IMR-90 (cell line): Measurements from ENCODE around the gene TLR6. TPM values are rescaled to one million over a fixed set of nuclear protein-coding genes. Genes with fewer than 3 reads are reported as not detected.

ENCODE experiments used
- ATAC-seq: fragments of 200-7000 bp; cut with Tn5 transposase; 2 replicates; pipeline ENCODE4 v1.9.1; 2020; ENCODE audit warnings: low read depth, mild to moderate bottlenecking, moderate library complexity
- BruUV-seq: library from RNA; stranded (reverse); fragments of 400-500 nt; replicated peaks from 2 replicates; lab custom pipeline; 2021; lab: Mats Ljungman, UMichigan
- CTCF ChIA-PET: fragments of 300-600 bp; formaldehyde crosslinking; extraction: SDS; loops from one replicate; lab custom pipeline; 2021; ENCODE audit warnings: antibody characterized with exemption; lab: Yijun Ruan, JAX
- POLR2A ChIA-PET: fragments of 300-600 bp; sonication (Branson Sonifier 250); formaldehyde crosslinking; loops from one replicate; lab custom pipeline; 2022; ENCODE audit warnings: antibody characterized with exemption; ENCODE audit not compliant: unreplicated experiment; lab: Charles Lee
- DNase-seq: peaks from one replicate; pipeline ENCODE4 v3.0.0; 2013
- H2AFZ ChIP-seq: replicated peaks from 2 replicates; pipeline ENCODE3; 2013; ENCODE audit warnings: low read length, mild to moderate bottlenecking; ENCODE audit not compliant: poor library complexity
- H2AK5ac ChIP-seq: 2 replicates; pipeline ENCODE4 v1.6.1; 2013; ENCODE audit warnings: low read depth, low read length, inconsistent platforms
- H2AK9ac ChIP-seq: replicated peaks from 2 replicates; pipeline ENCODE3; 2013; ENCODE audit warnings: mild to moderate bottlenecking, low read depth, low read length, moderate library complexity; ENCODE audit not compliant: poor library complexity
- H2BK120ac ChIP-seq: 2 replicates; pipeline ENCODE4 v1.6.1; 2013; ENCODE audit warnings: low read depth, low read length, inconsistent platforms
- H2BK15ac ChIP-seq: 3 replicates; pipeline ENCODE4 v1.6.1; 2013; ENCODE audit warnings: low read depth, low read length, inconsistent platforms
- H2BK20ac ChIP-seq: 2 replicates; pipeline ENCODE4 v1.6.1; 2013; ENCODE audit warnings: low read depth, mild to moderate bottlenecking, inconsistent platforms, low read length, moderate library complexity
- H2BK5ac ChIP-seq: 2 replicates; pipeline ENCODE4 v1.6.1; 2013; ENCODE audit warnings: mild to moderate bottlenecking, low read depth, low read length, inconsistent platforms; ENCODE audit not compliant: poor library complexity, severe bottlenecking
- H3K14ac ChIP-seq: replicated peaks from 2 replicates; pipeline ENCODE4 v1.6.1; 2013; ENCODE audit warnings: low read depth, low read length, inconsistent platforms
- H3K18ac ChIP-seq: 2 replicates; pipeline ENCODE4 v1.6.1; 2013; ENCODE audit warnings: low read depth, low read length, control low read depth
- H3K23ac ChIP-seq: 2 replicates; pipeline ENCODE4 v1.6.1; 2013; ENCODE audit warnings: low read depth, low read length, inconsistent platforms
- H3K27ac ChIP-seq: 2 replicates; pipeline ENCODE4 v1.5.1; 2013; ENCODE audit warnings: mild to moderate bottlenecking, control low read depth, low read length; ENCODE audit not compliant: insufficient read depth
- H3K27me3 ChIP-seq: 2 replicates; pipeline ENCODE4 v1.6.1; 2013; ENCODE audit warnings: low read length; ENCODE audit not compliant: control insufficient read depth, insufficient read depth
- H3K36me3 ChIP-seq: 2 replicates; pipeline ENCODE4 v1.6.1; 2013; ENCODE audit warnings: low read length, mixed read lengths; ENCODE audit not compliant: control insufficient read depth, insufficient read depth
- H3K4ac ChIP-seq: 2 replicates; pipeline ENCODE4 v1.6.1; 2013; ENCODE audit warnings: low read depth, low read length, inconsistent platforms
- H3K4me1 ChIP-seq: 2 replicates; pipeline ENCODE4 v1.6.1; 2013; ENCODE audit warnings: low read length, mixed read lengths; ENCODE audit not compliant: control insufficient read depth, insufficient read depth
- H3K4me2 ChIP-seq: 2 replicates; pipeline ENCODE4 v1.6.1; 2013; ENCODE audit warnings: low read depth, mild to moderate bottlenecking, control low read depth, low read length, moderate library complexity
- H3K4me3 ChIP-seq: 2 replicates; pipeline ENCODE4 v1.5.1; 2013; ENCODE audit warnings: low read depth, mild to moderate bottlenecking, control low read depth, low read length, moderate library complexity; ENCODE audit not compliant: insufficient read depth
- H3K56ac ChIP-seq: 2 replicates; pipeline ENCODE4 v1.6.1; 2013; ENCODE audit warnings: low read length, inconsistent platforms; ENCODE audit not compliant: insufficient read depth; ENCODE audit errors: extremely low read depth
- H3K79me1 ChIP-seq, 2 experiments: 2 replicates each; pipeline ENCODE4 v1.6.1; 2013; ENCODE audit warnings: low read length in 2 of 2, inconsistent platforms in 1 of 2, low read depth in 1 of 2
- H3K9ac ChIP-seq: 2 replicates; pipeline ENCODE4 v1.6.1; 2013; ENCODE audit warnings: low read depth, low read length, control low read depth
- H3K9me1 ChIP-seq: 2 replicates; pipeline ENCODE4 v1.6.1; 2013; ENCODE audit warnings: low read length, inconsistent platforms; ENCODE audit not compliant: insufficient read depth
- H3K9me3 ChIP-seq: 2 replicates; pipeline ENCODE4 v1.6.1; 2013; ENCODE audit warnings: low read length; ENCODE audit not compliant: control insufficient read depth, insufficient read depth
- H4K20me1 ChIP-seq: 2 replicates; pipeline ENCODE4 v1.6.1; 2013; ENCODE audit warnings: low read length, inconsistent platforms; ENCODE audit not compliant: insufficient read depth
- H4K5ac ChIP-seq: 2 replicates; pipeline ENCODE4 v1.6.1; 2013; ENCODE audit warnings: mild to moderate bottlenecking, low read depth, low read length, control low read depth
- H4K8ac ChIP-seq, 2 experiments: 2 replicates each; pipeline ENCODE4 v1.6.1; 2013; ENCODE audit warnings: low read depth in 2 of 2, low read length in 2 of 2, control low read depth in 1 of 2, inconsistent platforms in 1 of 2
- H4K91ac ChIP-seq: 2 replicates; pipeline ENCODE4 v1.6.1; 2013; ENCODE audit warnings: low read depth, low read length, inconsistent platforms; ENCODE audit not compliant: insufficient read depth
- BHLHE40 ChIP-seq: fragments of 150-350 bp; IDR thresholded peaks from 2 replicates; pipeline ENCODE4 v1.6.1; 2016; ENCODE audit warnings: mild to moderate bottlenecking, low read depth, low read length
- FOS ChIP-seq: fragments of 150-350 bp; IDR thresholded peaks from 2 replicates; pipeline ENCODE4 v1.6.1; 2016; ENCODE audit warnings: low read depth, low read length
- MAFK ChIP-seq: IDR thresholded peaks from 2 replicates; pipeline ENCODE4 v1.6.1; 2012; ENCODE audit warnings: low read depth, low read length, improper control_type of control experiment
- MXI1 ChIP-seq: IDR thresholded peaks from 2 replicates; pipeline ENCODE4 v1.6.1; 2012; ENCODE audit warnings: low read depth, mild to moderate bottlenecking, low read length, moderate library complexity, borderline replicate concordance
- NFE2L2 ChIP-seq: fragments of 150-350 bp; IDR thresholded peaks from 2 replicates; pipeline ENCODE4 v1.6.1; 2016; ENCODE audit warnings: low read depth, mild to moderate bottlenecking, low read length
- RFX5 ChIP-seq: IDR thresholded peaks from 2 replicates; pipeline ENCODE4 v1.8.0; 2012; ENCODE audit warnings: low read depth, mild to moderate bottlenecking, low read length, moderate library complexity
- WGBS, 2 experiments: methylation state at CpG; one replicate each; pipeline versions ENCODE4 v1.1.5 to v1.1.7; 2013; ENCODE audit warnings: missing lambda C conversion rate in 2 of 2; ENCODE audit not compliant: insufficient read length in 1 of 2; ENCODE audit errors: extremely low coverage in 2 of 2; 5-methylcytosine and 5-hydroxymethylcytosine counted together
- dilution Hi-C: fragments of 300-500 bp; cut with HindIII; formaldehyde crosslinking; loops from one replicate; pipeline ENCODE4 v1.14.3; 2018; ENCODE audit warnings: low sequenced_read_pairs; ENCODE audit not compliant: unreplicated experiment
- in situ Hi-C: fragments of 300-500 bp; cut with MboI; formaldehyde crosslinking; loops from 3 replicates; pipeline ENCODE4 v1.14.3; 2019; ENCODE audit warnings: low sequenced_read_pairs, inconsistent platforms, mixed read lengths
- intact Hi-C: fragments of 100-400 bp; cut with micrococcal nuclease; formaldehyde crosslinking; loops from 2 replicates; pipeline ENCODE4 v1.10.0; 2022
- polyA plus RNA-seq, 3 experiments: library from polyadenylated mRNA; depleted of rRNA; stranded (reverse); fragments of >200 nt; gene quantifications; 2 replicates each; pipeline ENCODE4 v1.2.3, GENCODE V29; 2012; ENCODE audit warnings: low replicate concordance in 1 of 3
- total RNA-seq: library from RNA; depleted of rRNA; stranded (reverse); fragments of >200 nt; gene quantifications from 2 replicates; pipeline ENCODE4 v1.2.3, GENCODE V29; 2012
- TF ChIP-seq, protein P1 (sequence below): fragments of 150-350 bp; IDR thresholded peaks from 2 replicates; pipeline ENCODE4 v1.6.1; 2017; ENCODE audit warnings: mild to moderate bottlenecking, antibody characterized with exemption, low read length, low read depth

The TLR6 gene
- total and polyA plus RNA-seq, 2 of the 4 experiments (the other 2 are of a cell fraction) = 1.4 to 3.9 TPM

DNA sequence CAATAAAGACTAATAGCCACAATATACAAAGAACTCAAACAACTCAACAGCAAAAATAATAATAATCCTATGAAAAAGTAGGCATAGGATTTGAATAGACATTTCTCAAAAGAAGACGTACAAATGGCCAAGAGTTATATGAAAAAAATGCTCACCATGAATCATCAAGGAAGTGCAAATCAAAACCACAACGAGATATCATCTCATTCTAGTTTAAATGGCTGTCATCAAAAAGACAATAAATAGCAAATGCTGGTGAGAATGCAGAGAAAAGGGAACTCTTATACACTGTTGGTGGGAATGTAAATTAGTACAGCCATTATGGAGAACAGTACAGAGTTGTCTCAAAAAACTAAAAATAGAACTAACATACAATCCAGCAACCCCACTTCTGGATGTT is 18.8 kb downstream of the TLR6 start:
- CTCF ChIA-PET = no interaction called here
- BruUV-seq = no TSS peak
- H3K27ac ChIP-seq = no peak overlapping the region

More for the DNA sequence above, 18.8 kb downstream of the TLR6 start:
- in situ Hi-C loops = no loop called here
- H3K4ac ChIP-seq = no peak overlapping the region
- H4K20me1 ChIP-seq = no peaks in the 10 kb centered on the region
- H3K36me3 ChIP-seq = no peaks in the 10 kb centered on the region
- no peak overlapping the region for H3K4me2 ChIP-seq
- no peak overlapping the region for H3K4me3 ChIP-seq
- no peak overlapping the region for H3K56ac ChIP-seq
- peak; percentile 59 for DNase-seq
- H3K18ac ChIP-seq = no peak overlapping the region
- no peak overlapping the region for H2BK120ac ChIP-seq
- 0 out of 2 replicates have a peak, but pooled peaks cover under 1% of the 10 kb centered on the region for H3K9me1 ChIP-seq
- no peak overlapping the region for H4K91ac ChIP-seq
- no peak overlapping the region for H2BK15ac ChIP-seq
- POLR2A ChIA-PET = no interaction called here
- H3K9ac ChIP-seq = no peak overlapping the region
- dilution Hi-C loops = no loop called here
- no peak overlapping the region for H3K14ac ChIP-seq
- H3K27me3 ChIP-seq = no peaks in the 10 kb centered on the region
- H2BK5ac ChIP-seq = no peak overlapping the region
- ATAC-seq = no peak
- no CpG with 5 or more reads among the region's 2 CpGs for WGBS, 2 experiments
- H4K5ac ChIP-seq = no peak overlapping the region
- H3K4me1 ChIP-seq = 0 out of 2 replicates have a peak, but pooled peaks cover 2% of the 10 kb centered on the region
- peaks cover 6% of the 10 kb centered on the region; the same call in 1 of the 2 replicates for H3K9me3 ChIP-seq
- no peak overlapping the region for H3K23ac ChIP-seq
- no peak overlapping the region for H4K8ac ChIP-seq
- TF ChIP-seq MXI1 (no peak), MAFK (no peak), BHLHE40 (no peak), FOS (no peak), RFX5 (no peak), NFE2L2 (no peak)
- TF ChIP-seq, protein P1, sequence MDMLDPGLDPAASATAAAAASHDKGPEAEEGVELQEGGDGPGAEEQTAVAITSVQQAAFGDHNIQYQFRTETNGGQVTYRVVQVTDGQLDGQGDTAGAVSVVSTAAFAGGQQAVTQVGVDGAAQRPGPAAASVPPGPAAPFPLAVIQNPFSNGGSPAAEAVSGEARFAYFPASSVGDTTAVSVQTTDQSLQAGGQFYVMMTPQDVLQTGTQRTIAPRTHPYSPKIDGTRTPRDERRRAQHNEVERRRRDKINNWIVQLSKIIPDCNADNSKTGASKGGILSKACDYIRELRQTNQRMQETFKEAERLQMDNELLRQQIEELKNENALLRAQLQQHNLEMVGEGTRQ = no peak
- no peak overlapping the region for H2BK20ac ChIP-seq
- intact Hi-C loops = no loop called here
- no peak overlapping the region for H2AFZ ChIP-seq
- H2AK5ac ChIP-seq = no peak overlapping the region
- no peak overlapping the region for H2AK9ac ChIP-seq
- H3K79me1 ChIP-seq = no peaks in the 10 kb centered on the region
